K562 (cell line): ENCODE measurements around the gene PCSK6. TPM values are rescaled to one million over a fixed set of nuclear protein-coding genes. Genes with fewer than 3 reads are reported as not detected.

Experiments
- ATAC-seq: fragments of 200-7000 bp; cut with Tn5 transposase; 3 replicates; pipeline ENCODE4 v1.9.1; 2020; ENCODE audit warnings: moderate library complexity
- BruUV-seq: library from RNA; stranded (reverse); fragments of 400-500 nt; replicated peaks from 2 replicates; lab custom pipeline; 2021; lab: Mats Ljungman, UMichigan
- CTCF ChIA-PET: fragments of 300-600 bp; formaldehyde crosslinking; extraction: SDS; loops from one replicate; lab custom pipeline; 2021; ENCODE audit warnings: low intra/inter-chr PET ratio; lab: Yijun Ruan, JAX
- POLR2A ChIA-PET: fragments of 300-600, 350-650 bp; sonication (Branson Sonifier 250); formaldehyde crosslinking; extraction: SDS; loops from one replicate; lab custom pipeline; 2021; ENCODE audit warnings: antibody characterized with exemption, inconsistent platforms; lab: Yijun Ruan, JAX
- DNase-seq, 4 experiments: peaks; one replicate each; pipeline versions ENCODE4 v3.0.0 to v3.0.0-alpha.2; 2011 to 2018; ENCODE audit warnings: low spot score in 3 of 4, mixed read lengths in 3 of 4; ENCODE audit errors: extremely low read depth in 1 of 4
- FAIRE-seq: peaks from 2 replicates; lab custom pipeline; 2011; peaks lifted over from hg19 to GRCh38; lab: Jason Lieb, UNC
- H2AFZ ChIP-seq: 2 replicates; pipeline ENCODE4 v1.6.0; 2011; ENCODE audit warnings: low read depth, low read length, control low read depth, inconsistent platforms
- H3K27ac ChIP-seq: fragments of 200-600 bp; 3 replicates; pipeline ENCODE4 v1.8.0; 2011; ENCODE audit warnings: low read depth, mild to moderate bottlenecking, control low read depth, inconsistent platforms, low read length, moderate library complexity, mixed read lengths; ENCODE audit errors: extremely low read depth
- H3K27me3 ChIP-seq, 2 experiments: fragments of 300-600 bp in 1 of 2; 2 replicates in 1 of 2; 3 replicates in 1 of 2; pipeline versions ENCODE4 v1.6.0 to v1.8.0; 2011; ENCODE audit warnings: inconsistent platforms in 2 of 2, low read length in 2 of 2, mild to moderate bottlenecking in 1 of 2, mixed read lengths in 1 of 2, moderate library complexity in 1 of 2; ENCODE audit not compliant: control insufficient read depth in 2 of 2, insufficient read depth in 2 of 2
- H3K36me3 ChIP-seq: fragments of 300-600 bp; 3 replicates; pipeline ENCODE4 v1.8.0; 2011; ENCODE audit warnings: mild to moderate bottlenecking, low read length, inconsistent platforms; ENCODE audit not compliant: control insufficient read depth, insufficient read depth
- H3K4me1 ChIP-seq, 2 experiments: fragments of 200-600 bp in 1 of 2; replicated peaks in 1 of 2; 2 replicates in 1 of 2; 3 replicates in 1 of 2; pipeline versions ENCODE4 v1.5.1 to v1.8.0; 2011; ENCODE audit warnings: inconsistent platforms in 2 of 2, low read length in 2 of 2, mild to moderate bottlenecking in 1 of 2, mixed read lengths in 1 of 2, moderate library complexity in 1 of 2; ENCODE audit not compliant: control insufficient read depth in 2 of 2, insufficient read depth in 2 of 2
- H3K4me2 ChIP-seq: 2 replicates; pipeline ENCODE4 v1.6.1; 2011; ENCODE audit warnings: low read length, control low read depth, inconsistent platforms, mixed read lengths; ENCODE audit not compliant: insufficient read depth
- H3K4me3 ChIP-seq: fragments of 200-600 bp; sonication (generic), shearing (Covaris generic); 2 replicates; pipeline ENCODE4 v1.5.1; 2016; ENCODE audit warnings: control low read depth, inconsistent platforms
- H3K79me2 ChIP-seq: fragments of 200-600 bp; 3 replicates; pipeline ENCODE4 v1.8.0; 2011; ENCODE audit warnings: low read length, inconsistent platforms; ENCODE audit not compliant: control insufficient read depth, insufficient read depth
- H3K9ac ChIP-seq, 2 experiments: 2 replicates each; pipeline versions ENCODE4 v1.6.0 to v1.6.1; 2011; ENCODE audit warnings: low read depth in 2 of 2, low read length in 2 of 2, control low read depth in 1 of 2, inconsistent platforms in 1 of 2, mild to moderate bottlenecking in 1 of 2, mixed read lengths in 1 of 2; ENCODE audit not compliant: insufficient read depth in 1 of 2
- H3K9me1 ChIP-seq: one replicate; pipeline ENCODE4 v1.6.0; 2011; ENCODE audit warnings: inconsistent platforms, mild to moderate bottlenecking, low read length, moderate library complexity; ENCODE audit not compliant: control insufficient read depth, insufficient read depth
- H3K9me3 ChIP-seq: replicated peaks from 2 replicates; pipeline ENCODE4 v1.5.1; 2011; ENCODE audit warnings: low read depth, low read length, inconsistent platforms; ENCODE audit not compliant: control insufficient read depth, insufficient read depth
- H4K20me1 ChIP-seq: replicated peaks from 2 replicates; pipeline ENCODE4 v1.6.1; 2011; ENCODE audit warnings: low read length, inconsistent platforms, mixed read lengths; ENCODE audit not compliant: control insufficient read depth, insufficient read depth
- FOSL1 ChIP-seq: fragments of 200-800 bp; sonication (Bioruptor generic); conservative IDR thresholded peaks from 2 replicates; pipeline ENCODE4 v1.6.1; 2016; ENCODE audit warnings: missing genetic modification characterization, missing compliant biosample characterization
- SMARCA5 ChIP-seq: fragments of 450-650 bp; IDR thresholded peaks from 2 replicates; pipeline ENCODE4 v1.6.1; 2016
- WGBS: fragments of 100-300 bp; shearing (Covaris generic); methylation state at CpG from one replicate; pipeline ENCODE4 v1.1.6; 2016; ENCODE audit warnings: low coverage, mixed read lengths; ENCODE audit not compliant: insufficient coverage; ENCODE audit errors: missing lambda C conversion rate; 5-methylcytosine and 5-hydroxymethylcytosine counted together
- in situ Hi-C: fragments of 300-500 bp; cut with MboI; formaldehyde crosslinking; loops from 4 replicates; pipeline ENCODE4 v1.15.0; 2018; ENCODE audit warnings: inconsistent platforms, mixed read lengths
- intact Hi-C: fragments of 100-400 bp; cut with micrococcal nuclease; formaldehyde crosslinking; loops from 2 replicates; pipeline ENCODE4 v1.14.2; 2022
- polyA plus RNA-seq, 8 experiments: library from polyadenylated mRNA; depleted of rRNA in 4 of 8; stranded (reverse) in 5 of 8; unstranded in 3 of 8; fragments of >200 nt; fragmentation: Nextera tagmentation in 2 of 8; fragmentation: Illumina TruSeq in 1 of 8; extraction: Ambion mirVana in 2 of 8; extraction: Trizol in 1 of 8; gene quantifications; 2 replicates each; pipeline versions ENCODE4 v1.2.1 to v1.2.3, GENCODE V29; 2011 to 2014; ENCODE audit warnings: inconsistent platforms in 1 of 8, missing spikeins in 1 of 8
- total RNA-seq, 7 experiments: library from RNA; depleted of rRNA in 6 of 7; stranded (reverse); fragments of >200 nt in 6 of 7; fragmentation: Illumina TruSeq in 2 of 7; extraction: Trizol in 2 of 7; gene quantifications; 2 replicates each; pipeline versions ENCODE4 v1.2.1 to v1.2.3, GENCODE V29; 2011 to 2021; ENCODE audit warnings: low replicate concordance in 1 of 7
- TF ChIP-seq, protein P1 (sequence below), 2 experiments: fragments of 450-650 bp in 1 of 2; sonication (generic) in 1 of 2; formaldehyde crosslinking in 1 of 2; IDR thresholded peaks in 1 of 2; conservative IDR thresholded peaks in 1 of 2; 2 replicates each; pipeline versions ENCODE4 v1.6.1 to v1.8.1; 2016 to 2023; ENCODE audit warnings: mild to moderate bottlenecking in 2 of 2, moderate library complexity in 2 of 2, inconsistent platforms in 1 of 2, missing genetic modification reagents in 1 of 2

PCSK6 gene
- total and polyA plus RNA-seq, 9 of the 15 experiments (the other 6 are each of a cell fraction or from before 2014, with no cell fraction given), result 2.2 to 32.6 (median 14.5) TPM

- ChIA-PET POLR2A (interaction anchor here (0.6 to 1.1 kb wide), 2 partner anchors 10 to 161 kb away, joined by 4 read pairs; no protein-coding TSS in a partner anchor), CTCF (no interaction called here)
- WGBS, result 25% methylated on average over 8 of the region's 9 CpGs
- no peaks in the 10 kb centered on the region for H3K9me1 ChIP-seq
- no peaks in the 10 kb centered on the region for H4K20me1 ChIP-seq
- H3K4me1 ChIP-seq, result peaks cover 0 to 2% of the 10 kb centered on the region in 2 experiments; a peak in 3 of 5 replicates
- peaks cover 0 to 11% of the 10 kb centered on the region in 2 experiments; a peak in 2 of 5 replicates for H3K27me3 ChIP-seq
- no peak for FAIRE-seq
- no peaks in the 10 kb centered on the region for H3K79me2 ChIP-seq
- H2AFZ ChIP-seq, result no peak overlapping the region
- no peak overlapping the region for H3K9ac ChIP-seq
- peaks cover 8% of the 10 kb centered on the region for H3K9me3 ChIP-seq
- BruUV-seq, result no TSS peak
- H3K36me3 ChIP-seq, result no peaks in the 10 kb centered on the region
- in situ Hi-C loops (no loop called here), intact Hi-C loops (no loop called here)
- no peak overlapping the region for H3K4me2 ChIP-seq
- H3K27ac ChIP-seq, result no peak overlapping the region
- no peak for ATAC-seq
- no peak overlapping the region for H3K4me3 ChIP-seq
- TF ChIP-seq, protein P1, sequence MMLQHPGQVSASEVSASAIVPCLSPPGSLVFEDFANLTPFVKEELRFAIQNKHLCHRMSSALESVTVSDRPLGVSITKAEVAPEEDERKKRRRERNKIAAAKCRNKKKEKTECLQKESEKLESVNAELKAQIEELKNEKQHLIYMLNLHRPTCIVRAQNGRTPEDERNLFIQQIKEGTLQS (IDR thresholded peaks at IDR 0.05), result no peak
- TF ChIP-seq, protein P1 (CRISPR knock-in tag; conservative IDR thresholded peaks at IDR 0.05), result no peak
- TF ChIP-seq FOSL1 (tag) (no peak), SMARCA5 (no peak)
- DNase-seq, result no peak
Measured at GRCh38 chr15:101329867-101330380, 159.6 kb downstream of the PCSK6 start.
